ENCODE results near the gene ROBO2.

Gene ROBO2

DNA sequence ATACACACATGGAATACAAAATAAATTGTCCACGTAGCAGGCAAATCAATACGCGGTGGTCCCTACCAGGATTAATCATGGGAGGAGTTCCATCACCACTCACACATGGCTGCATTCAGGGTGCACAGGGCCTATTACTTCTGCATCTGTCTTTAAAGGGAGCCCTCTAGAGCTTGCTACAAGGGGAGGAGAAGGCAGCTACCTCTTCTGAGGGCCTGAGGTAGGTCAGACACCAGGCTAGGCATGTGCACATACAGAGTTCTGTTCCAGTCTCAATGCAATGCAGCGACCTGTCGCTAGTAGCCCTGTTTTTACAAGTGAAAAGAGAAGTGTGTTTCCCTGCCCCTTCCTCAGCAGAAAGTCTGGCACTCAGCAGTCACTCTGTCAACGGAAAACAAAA lies 102.7 kb downstream of the ROBO2 start:
- H3K27ac ChIP-seq, result no peak overlapping the region

DNA sequence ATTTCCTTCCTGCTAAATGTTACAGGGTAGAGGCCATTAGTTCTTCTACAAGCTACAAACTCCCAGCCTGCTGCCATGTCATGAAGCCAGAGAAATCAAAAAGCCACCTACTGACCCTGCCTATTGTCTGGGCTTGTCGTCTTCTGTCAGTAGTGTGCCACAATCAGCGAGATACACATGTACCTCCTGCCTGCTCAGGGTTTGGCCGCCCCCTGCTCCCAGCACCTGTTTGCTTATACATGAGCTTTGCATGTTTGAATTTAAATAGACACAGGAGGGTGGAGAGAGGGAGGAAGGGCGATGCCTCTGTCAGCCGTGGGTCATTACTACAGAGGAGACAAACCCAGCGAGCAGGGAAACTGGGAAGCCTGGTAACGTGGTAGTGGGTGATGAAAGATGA lies 106.1 kb downstream of the ROBO2 start:
- H3K27ac ChIP-seq, result no peak overlapping the region
- no peak for TF ChIP-seq ZFX (IDR thresholded peaks at IDR 0.05)
- TF ChIP-seq, protein P1, sequence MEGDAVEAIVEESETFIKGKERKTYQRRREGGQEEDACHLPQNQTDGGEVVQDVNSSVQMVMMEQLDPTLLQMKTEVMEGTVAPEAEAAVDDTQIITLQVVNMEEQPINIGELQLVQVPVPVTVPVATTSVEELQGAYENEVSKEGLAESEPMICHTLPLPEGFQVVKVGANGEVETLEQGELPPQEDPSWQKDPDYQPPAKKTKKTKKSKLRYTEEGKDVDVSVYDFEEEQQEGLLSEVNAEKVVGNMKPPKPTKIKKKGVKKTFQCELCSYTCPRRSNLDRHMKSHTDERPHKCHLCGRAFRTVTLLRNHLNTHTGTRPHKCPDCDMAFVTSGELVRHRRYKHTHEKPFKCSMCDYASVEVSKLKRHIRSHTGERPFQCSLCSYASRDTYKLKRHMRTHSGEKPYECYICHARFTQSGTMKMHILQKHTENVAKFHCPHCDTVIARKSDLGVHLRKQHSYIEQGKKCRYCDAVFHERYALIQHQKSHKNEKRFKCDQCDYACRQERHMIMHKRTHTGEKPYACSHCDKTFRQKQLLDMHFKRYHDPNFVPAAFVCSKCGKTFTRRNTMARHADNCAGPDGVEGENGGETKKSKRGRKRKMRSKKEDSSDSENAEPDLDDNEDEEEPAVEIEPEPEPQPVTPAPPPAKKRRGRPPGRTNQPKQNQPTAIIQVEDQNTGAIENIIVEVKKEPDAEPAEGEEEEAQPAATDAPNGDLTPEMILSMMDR (conservative IDR thresholded peaks at IDR 0.05), result no peak

More for the DNA sequence above, 102.7 kb downstream of the ROBO2 start:
- TF ChIP-seq, protein P1 (conservative IDR thresholded peaks at IDR 0.05), result no peak
- TF ChIP-seq ZFX (IDR thresholded peaks at IDR 0.05), result no peak

DNA sequence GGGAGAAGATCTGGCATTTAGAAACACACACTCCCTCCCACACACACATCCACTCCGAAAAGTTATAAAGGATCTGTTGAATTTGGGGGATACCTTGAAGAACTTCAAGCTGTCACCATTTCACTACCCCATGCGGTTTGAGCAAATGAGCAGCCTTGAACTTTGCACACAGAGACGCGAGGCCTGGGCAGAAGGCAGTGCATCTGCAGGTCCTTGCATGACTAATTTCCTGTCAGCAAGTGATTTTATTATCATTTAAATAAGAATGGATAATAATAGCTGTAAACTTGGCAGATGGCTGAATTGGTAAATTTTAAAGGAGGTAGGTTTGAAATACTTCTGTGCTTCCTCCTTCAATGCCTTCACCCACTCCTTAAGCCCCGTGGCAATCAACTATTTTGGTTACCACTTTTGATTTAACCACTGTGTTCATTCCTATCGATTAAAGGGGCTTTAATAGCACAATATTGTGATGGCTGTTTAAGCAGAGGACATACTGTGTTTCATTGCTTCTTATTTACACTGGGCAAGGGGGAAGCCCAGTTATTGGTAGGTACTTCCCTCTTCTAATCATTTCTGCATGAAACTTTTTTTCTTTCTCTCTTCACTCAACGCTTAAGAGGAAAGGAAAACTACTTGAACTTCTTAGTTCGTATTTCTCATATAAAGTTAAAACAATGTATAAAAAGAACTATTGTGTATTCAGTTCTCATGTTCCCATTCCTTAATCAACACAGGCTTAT lies 108.1 kb downstream of the ROBO2 start:
- no peak overlapping the region for H3K27ac ChIP-seq
- no peak for TF ChIP-seq ZFX (IDR thresholded peaks at IDR 0.05)
- TF ChIP-seq, protein P1 (conservative IDR thresholded peaks at IDR 0.05), result no peak

DNA sequence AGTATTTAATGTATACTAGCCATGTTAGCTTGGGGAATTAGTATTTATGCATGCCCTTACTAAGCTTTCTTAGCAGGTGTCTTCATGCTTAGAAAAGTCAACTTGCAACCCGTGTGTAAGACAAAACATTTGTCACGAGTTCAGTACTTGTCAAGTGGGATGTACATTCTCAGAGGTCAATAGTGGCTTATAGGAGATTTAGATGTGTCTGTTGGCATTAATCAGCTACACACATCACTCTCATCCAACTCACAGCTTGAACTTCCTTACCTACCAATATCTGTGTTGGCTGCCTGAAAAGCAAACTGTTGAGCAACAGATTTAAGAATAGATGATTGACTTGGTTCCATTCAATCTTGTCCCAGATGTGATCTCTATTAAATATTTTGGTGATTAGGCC lies 109.5 kb downstream of the ROBO2 start:
- no peak overlapping the region for H3K27ac ChIP-seq
- TF ChIP-seq, protein P1 (conservative IDR thresholded peaks at IDR 0.05), result no peak
- no peak for TF ChIP-seq ZFX (IDR thresholded peaks at IDR 0.05)

DNA sequence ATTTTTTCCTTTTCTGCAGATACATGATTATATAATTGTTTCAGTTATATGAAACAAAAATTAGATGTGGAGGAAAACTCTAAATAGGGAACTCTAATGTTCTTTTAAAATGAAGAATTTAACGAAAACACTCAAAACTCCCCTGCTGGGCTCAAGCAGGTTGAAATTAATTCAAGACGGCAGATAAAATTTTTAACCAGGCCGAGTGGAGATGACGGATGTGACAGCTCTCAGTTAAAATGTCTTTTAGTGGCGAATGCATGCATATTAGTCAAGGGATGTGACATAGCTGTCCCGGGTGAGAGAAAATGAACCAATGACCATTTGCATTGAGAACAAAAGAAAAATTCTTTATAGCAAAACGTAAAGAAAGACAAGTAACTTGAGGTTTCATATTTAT lies 110.1 kb downstream of the ROBO2 start:
- H3K27ac ChIP-seq, result no peak overlapping the region
- no peak for TF ChIP-seq ZFX (IDR thresholded peaks at IDR 0.05)
- TF ChIP-seq, protein P1 (conservative IDR thresholded peaks at IDR 0.05), result no peak

DNA sequence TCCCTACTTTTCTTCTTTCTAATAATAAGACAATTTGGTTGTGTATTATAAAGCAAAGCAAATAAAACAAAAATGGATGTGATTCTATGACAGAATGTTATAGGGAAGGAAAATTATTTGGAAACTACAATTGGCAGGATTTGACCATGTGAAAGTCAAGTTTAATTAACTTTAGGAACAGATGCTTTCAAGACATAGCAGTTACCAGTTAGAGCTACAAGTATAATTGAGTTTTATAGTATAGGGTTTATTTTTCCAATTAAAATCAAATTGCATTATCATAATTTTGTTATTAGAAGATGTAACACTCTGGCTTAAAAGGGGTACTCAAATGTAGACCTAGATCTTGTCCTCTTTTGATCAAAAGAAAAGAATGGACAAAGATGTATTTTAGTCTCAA lies 110.9 kb downstream of the ROBO2 start:
- H3K27ac ChIP-seq, result no peak overlapping the region
- no peak for TF ChIP-seq ZFX (IDR thresholded peaks at IDR 0.05)
- TF ChIP-seq, protein P1 (conservative IDR thresholded peaks at IDR 0.05), result no peak

DNA sequence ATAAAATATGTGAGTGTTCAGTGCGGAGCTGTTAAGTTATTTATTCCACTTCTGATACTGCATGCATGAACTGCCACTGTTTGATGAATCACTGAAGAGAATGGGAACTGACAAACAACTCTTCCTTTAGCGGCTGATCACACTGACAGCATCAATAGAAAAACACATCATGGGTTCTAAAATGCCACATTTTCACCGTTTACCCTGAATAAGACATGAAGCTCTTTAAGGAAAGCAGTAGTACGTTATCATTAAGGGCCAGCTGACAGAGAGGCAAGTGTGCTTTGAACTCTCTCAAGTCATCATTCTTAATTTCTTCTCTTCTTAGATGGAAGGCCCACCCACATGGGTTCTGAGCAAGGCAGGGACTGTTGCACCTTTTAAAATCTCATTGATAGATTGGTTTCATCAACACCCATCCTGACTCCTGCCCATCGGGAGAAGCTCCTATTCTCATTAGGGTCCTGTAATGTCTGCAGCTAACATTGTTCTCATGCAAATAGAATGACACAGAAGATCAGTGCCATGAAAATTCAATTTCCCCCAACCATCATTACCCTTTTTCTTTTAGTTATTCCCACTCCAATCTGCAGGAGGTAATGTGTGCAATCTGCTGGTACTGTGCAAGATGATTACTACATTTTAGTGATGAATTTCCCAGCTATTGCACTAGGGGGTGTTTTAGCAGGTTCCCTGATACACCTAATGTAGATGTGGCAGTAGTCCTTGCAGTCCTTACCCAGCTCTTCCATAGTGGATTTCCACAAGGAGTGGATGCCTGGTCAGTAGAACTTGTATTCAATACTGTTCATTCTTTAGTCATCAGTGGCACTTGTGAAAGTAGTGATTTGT lies 119.1 kb downstream of the ROBO2 start:
- H3K27ac ChIP-seq, result no peak overlapping the region
- TF ChIP-seq, protein P1 (conservative IDR thresholded peaks at IDR 0.05), result peak; percentile 23
- TF ChIP-seq ZFX (IDR thresholded peaks at IDR 0.05), result no peak
